ENCODE results near the gene PLCB1.

Gene PLCB1

GRCh38 chr20:8315639-8316573 lies 183.8 kb downstream of the PLCB1 start:
- no peaks in the 10 kb centered on the region; the same call in 1 of the 2 replicates for H3K9me3 ChIP-seq (ENCODE audit: control insufficient read depth, insufficient read depth, low read length)
- H3K4me1 ChIP-seq (ENCODE audit: insufficient read depth, low read length) = peaks cover 4% of the 10 kb centered on the region; the same call in 1 of the 2 replicates
- no peaks in the 10 kb centered on the region for H3K36me3 ChIP-seq (ENCODE audit: insufficient read depth, low read length)
- H3K9ac ChIP-seq (ENCODE audit: low read depth, low read length) = no peak overlapping the region

- no peak overlapping the region for H3K9ac ChIP-seq (ENCODE audit: low read depth, low read length)
- H3K36me3 ChIP-seq (ENCODE audit: insufficient read depth, low read length) = no peaks in the 10 kb centered on the region
- H3K9me3 ChIP-seq (ENCODE audit: control insufficient read depth, insufficient read depth, low read length) = no peaks in the 10 kb centered on the region; the same call in 1 of the 2 replicates
- peaks cover 4% of the 10 kb centered on the region; the same call in 1 of the 2 replicates for H3K4me1 ChIP-seq (ENCODE audit: insufficient read depth, low read length)
These were observed 185.4 kb downstream of the PLCB1 start for GRCh38 chr20:8317448-8317847.

- Histone ChIP-seq H3K4me1 (ENCODE audit: insufficient read depth, low read length) (peaks cover 4% of the 10 kb centered on the region; the same call in 1 of the 2 replicates), H3K9ac (ENCODE audit: low read depth, low read length) (no peak overlapping the region), H3K9me3 (ENCODE audit: control insufficient read depth, insufficient read depth, low read length) (no peaks in the 10 kb centered on the region), H3K36me3 (ENCODE audit: insufficient read depth, low read length) (no peaks in the 10 kb centered on the region)
These were observed 187.0 kb downstream of the PLCB1 start for GRCh38 chr20:8318965-8319625.

- no peaks in the 10 kb centered on the region for H3K9me3 ChIP-seq (ENCODE audit: control insufficient read depth, insufficient read depth, low read length)
- no peak overlapping the region for H3K9ac ChIP-seq (ENCODE audit: low read depth, low read length)
- H3K4me1 ChIP-seq (ENCODE audit: insufficient read depth, low read length) = peaks cover 4% of the 10 kb centered on the region; the same call in 1 of the 2 replicates
- H3K36me3 ChIP-seq (ENCODE audit: insufficient read depth, low read length) = no peaks in the 10 kb centered on the region
These were observed 188.2 kb downstream of the PLCB1 start for GRCh38 chr20:8320306-8320705.

GRCh38 chr20:8321001-8321400 lies 188.9 kb downstream of the PLCB1 start:
- no peaks in the 10 kb centered on the region for H3K36me3 ChIP-seq (ENCODE audit: insufficient read depth, low read length)
- peaks cover 4% of the 10 kb centered on the region; the same call in 1 of the 2 replicates for H3K4me1 ChIP-seq (ENCODE audit: insufficient read depth, low read length)
- no peaks in the 10 kb centered on the region for H3K9me3 ChIP-seq (ENCODE audit: control insufficient read depth, insufficient read depth, low read length)
- no peak overlapping the region for H3K9ac ChIP-seq (ENCODE audit: low read depth, low read length)

- no peaks in the 10 kb centered on the region for H3K9me3 ChIP-seq (ENCODE audit: control insufficient read depth, insufficient read depth, low read length)
- H3K9ac ChIP-seq (ENCODE audit: low read depth, low read length) = no peak overlapping the region
These were observed 190.7 kb downstream of the PLCB1 start for GRCh38 chr20:8322662-8323217.

GRCh38 chr20:8326191-8326590 lies 194.1 kb downstream of the PLCB1 start:
- H3K36me3 ChIP-seq (ENCODE audit: insufficient read depth, low read length) = no peaks in the 10 kb centered on the region
- no peaks in the 10 kb centered on the region for H3K4me1 ChIP-seq (ENCODE audit: insufficient read depth, low read length)
- H3K9ac ChIP-seq (ENCODE audit: low read depth, low read length) = no peak overlapping the region
- no peaks in the 10 kb centered on the region for H3K9me3 ChIP-seq (ENCODE audit: control insufficient read depth, insufficient read depth, low read length)

More at GRCh38 chr20:8322662-8323217, 190.7 kb downstream of the PLCB1 start:
- no peaks in the 10 kb centered on the region for H3K4me1 ChIP-seq (ENCODE audit: insufficient read depth, low read length)
- no peaks in the 10 kb centered on the region for H3K36me3 ChIP-seq (ENCODE audit: insufficient read depth, low read length)

GRCh38 chr20:8326899-8327298 lies 194.8 kb downstream of the PLCB1 start:
- H3K36me3 ChIP-seq (ENCODE audit: insufficient read depth, low read length) = no peaks in the 10 kb centered on the region
- no peaks in the 10 kb centered on the region for H3K9me3 ChIP-seq (ENCODE audit: control insufficient read depth, insufficient read depth, low read length)
- H3K9ac ChIP-seq (ENCODE audit: low read depth, low read length) = no peak overlapping the region

GRCh38 chr20:8328189-8328588 lies 196.1 kb downstream of the PLCB1 start:
- Histone ChIP-seq H3K9ac (ENCODE audit: low read depth, low read length) (no peak overlapping the region), H3K4me1 (ENCODE audit: insufficient read depth, low read length) (no peaks in the 10 kb centered on the region), H3K9me3 (ENCODE audit: control insufficient read depth, insufficient read depth, low read length) (no peaks in the 10 kb centered on the region), H3K36me3 (ENCODE audit: insufficient read depth, low read length) (no peaks in the 10 kb centered on the region)

More at GRCh38 chr20:8326899-8327298, 194.8 kb downstream of the PLCB1 start:
- no peaks in the 10 kb centered on the region for H3K4me1 ChIP-seq (ENCODE audit: insufficient read depth, low read length)

GRCh38 chr20:8330319-8330784 lies 198.3 kb downstream of the PLCB1 start:
- Histone ChIP-seq H3K9me3 (ENCODE audit: control insufficient read depth, insufficient read depth, low read length) (no peaks in the 10 kb centered on the region), H3K4me1 (ENCODE audit: insufficient read depth, low read length) (no peaks in the 10 kb centered on the region), H3K9ac (ENCODE audit: low read depth, low read length) (no peak overlapping the region), H3K36me3 (ENCODE audit: insufficient read depth, low read length) (no peaks in the 10 kb centered on the region)

GRCh38 chr20:8330785-8331695 lies 199.0 kb downstream of the PLCB1 start:
- H3K36me3 ChIP-seq (ENCODE audit: insufficient read depth, low read length) = no peaks in the 10 kb centered on the region
- H3K9me3 ChIP-seq (ENCODE audit: control insufficient read depth, insufficient read depth, low read length) = no peaks in the 10 kb centered on the region
- no peaks in the 10 kb centered on the region for H3K4me1 ChIP-seq (ENCODE audit: insufficient read depth, low read length)
- no peak overlapping the region for H3K9ac ChIP-seq (ENCODE audit: low read depth, low read length)

- Histone ChIP-seq H3K9ac (ENCODE audit: low read depth, low read length) (no peak overlapping the region), H3K36me3 (ENCODE audit: insufficient read depth, low read length) (no peaks in the 10 kb centered on the region), H3K9me3 (ENCODE audit: control insufficient read depth, insufficient read depth, low read length) (no peaks in the 10 kb centered on the region), H3K4me1 (ENCODE audit: insufficient read depth, low read length) (no peaks in the 10 kb centered on the region)
These were observed 199.8 kb downstream of the PLCB1 start for GRCh38 chr20:8331740-8332412.

GRCh38 chr20:8334641-8335040 lies 202.6 kb downstream of the PLCB1 start:
- no peak overlapping the region for H3K9ac ChIP-seq (ENCODE audit: low read depth, low read length)
- H3K36me3 ChIP-seq (ENCODE audit: insufficient read depth, low read length) = no peaks in the 10 kb centered on the region
- no peaks in the 10 kb centered on the region for H3K4me1 ChIP-seq (ENCODE audit: insufficient read depth, low read length)
- H3K9me3 ChIP-seq (ENCODE audit: control insufficient read depth, insufficient read depth, low read length) = no peaks in the 10 kb centered on the region

Measured in ES-I3 (cell line).